ENCODE measurements around the gene FAM117B. TPM values are rescaled to one million over a fixed set of nuclear protein-coding genes. Genes with fewer than 3 reads are reported as not detected.
"Not testable (repeated sequence)": the region's sequence is repeated elsewhere in the genome, so short reads cannot be mapped to it uniquely, and the experiment has no call there.

Gene FAM117B
- total RNA-seq, 1 donor from 2014 or later: 7.8 TPM

DNA sequence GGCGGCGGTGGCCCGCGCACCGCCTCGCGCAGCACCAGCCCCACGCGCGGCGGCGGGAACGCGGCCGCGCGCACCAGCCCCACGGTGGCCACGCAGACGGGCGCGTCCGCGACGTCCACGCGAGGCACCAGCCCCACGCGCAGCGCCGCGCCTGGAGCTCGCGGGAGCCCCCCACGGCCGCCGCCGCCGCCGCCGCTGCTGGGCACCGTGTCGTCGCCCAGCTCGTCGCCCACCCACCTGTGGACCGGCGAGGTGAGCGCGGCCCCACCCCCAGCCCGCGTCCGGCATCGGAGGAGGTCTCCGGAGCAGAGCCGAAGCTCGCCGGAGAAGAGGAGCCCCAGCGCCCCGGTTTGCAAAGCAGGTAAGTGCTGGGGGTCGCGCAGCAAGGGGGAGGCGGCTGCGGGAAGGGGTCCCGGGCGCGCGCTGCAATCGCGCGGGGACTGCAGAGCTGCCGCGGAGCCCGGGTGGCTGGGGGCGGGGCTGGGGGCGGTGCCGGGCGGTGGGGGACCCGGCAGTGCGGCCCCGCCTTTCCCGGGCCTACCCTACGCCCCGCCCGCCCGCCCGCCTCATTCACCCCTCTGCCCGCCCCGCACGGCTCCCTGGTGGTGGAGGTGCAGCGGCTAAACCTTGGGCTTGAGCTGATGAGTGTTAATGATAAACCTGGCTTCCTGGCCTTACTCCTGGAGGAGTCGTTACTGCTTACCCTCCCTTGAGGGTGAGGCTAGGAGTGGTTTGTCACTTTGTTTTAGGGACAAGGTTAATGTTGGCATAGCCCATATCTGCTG is 851 bp downstream of the FAM117B start:
- ATAC-seq: peak; percentile 60
- DNase-seq (ENCODE audit: low spot score): peak; percentile 82
- intact Hi-C loops (cut with DNase I): no loop called here

DNA sequence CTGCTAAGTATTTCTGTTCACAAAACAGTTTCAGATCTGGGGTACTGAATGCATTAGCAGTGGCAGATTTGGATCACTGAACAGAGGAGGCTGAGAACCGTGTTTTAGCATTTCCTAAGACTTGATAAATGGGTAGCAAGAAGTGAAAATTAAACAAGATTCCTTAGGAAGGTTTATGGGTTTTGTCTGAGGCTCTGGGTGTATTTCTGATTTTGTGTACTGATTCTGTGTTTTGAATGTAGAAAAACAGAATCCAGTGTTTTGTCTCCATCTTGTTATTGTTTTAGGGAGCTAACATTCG is 1.4 kb downstream of the FAM117B start:
- no peak for ATAC-seq
- intact Hi-C loops (cut with DNase I): no loop called here
- no peak for DNase-seq (ENCODE audit: low spot score)

GRCh38 chr2:202638721-202639120 is 4.0 kb downstream of the FAM117B start:
- ATAC-seq: no peak
- DNase-seq (ENCODE audit: low spot score): no peak
- intact Hi-C loops (cut with DNase I): no loop called here

DNA sequence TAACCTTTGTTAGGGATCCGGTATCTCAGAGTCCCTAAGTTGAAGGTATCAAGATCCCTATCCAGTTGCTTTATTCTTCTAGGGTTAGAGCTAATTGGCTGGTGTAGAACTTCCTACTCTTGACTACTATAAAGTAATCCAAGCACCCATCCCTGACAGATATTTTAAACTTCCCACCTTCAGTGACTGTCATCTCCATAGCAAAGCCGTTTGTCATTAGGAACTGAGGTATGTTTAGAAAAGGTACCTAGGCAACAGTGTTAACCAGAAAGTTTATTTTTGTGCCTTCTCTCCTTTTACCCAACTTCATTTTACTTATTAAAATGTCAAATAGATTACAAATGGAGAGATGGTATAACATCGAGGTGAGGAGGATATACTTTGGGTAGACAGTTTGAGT is 4.5 kb downstream of the FAM117B start:
- ATAC-seq: no peak
- intact Hi-C loops (cut with DNase I): no loop called here
- no peak for DNase-seq (ENCODE audit: low spot score)

DNA sequence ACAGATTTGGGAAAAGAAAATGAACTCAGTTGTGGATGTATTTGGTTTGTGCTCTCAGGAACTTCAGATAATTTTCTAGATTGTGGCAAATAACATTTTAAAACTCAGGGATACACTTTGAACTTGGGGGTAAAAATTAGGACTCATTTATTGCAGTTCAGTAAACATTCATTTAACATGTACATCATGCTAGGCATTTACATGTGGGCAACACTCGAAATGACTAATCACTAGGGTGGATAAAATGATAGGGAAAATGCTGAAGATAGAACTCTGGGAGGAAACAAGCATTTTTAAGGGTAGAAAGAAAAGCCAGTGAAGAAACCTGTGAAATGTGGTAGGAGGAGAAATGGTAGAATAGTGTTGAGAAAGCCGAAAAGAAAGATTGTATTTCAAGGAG is 7.8 kb downstream of the FAM117B start:
- DNase-seq (ENCODE audit: low spot score): no peak
- intact Hi-C loops (cut with DNase I): no loop called here
- ATAC-seq: no peak

- ATAC-seq: no peak
- no peak for DNase-seq (ENCODE audit: low spot score)
- intact Hi-C loops (cut with DNase I): no loop called here
Observed at GRCh38 chr2:202643012-202643858, 8.5 kb downstream of the FAM117B start.

GRCh38 chr2:202652119-202652518 is 17.4 kb downstream of the FAM117B start:
- DNase-seq (ENCODE audit: low spot score) (no peak), ATAC-seq (no peak)
- intact Hi-C loops (cut with DNase I): no loop called here

DNA sequence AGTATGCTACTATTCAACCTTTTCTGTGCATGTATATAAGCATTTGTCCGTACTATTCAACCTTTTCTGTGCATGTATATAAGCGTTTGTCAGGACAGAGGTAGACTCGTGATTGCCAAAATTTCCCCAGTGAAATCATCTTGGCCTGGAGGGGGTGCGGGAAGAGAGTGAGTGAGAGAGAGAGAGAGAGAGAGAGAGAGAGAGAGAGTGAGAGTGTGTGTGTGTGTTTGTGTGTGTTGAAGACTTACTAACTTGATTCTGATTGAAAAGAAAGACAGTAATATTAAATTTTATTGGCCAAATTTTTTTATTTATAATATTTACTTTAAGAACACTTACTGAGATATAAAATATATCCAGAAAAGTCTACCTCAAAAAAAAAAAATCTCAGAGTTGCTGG is 19.1 kb downstream of the FAM117B start:
- intact Hi-C loops (cut with DNase I): loop anchor here (2.0 kb wide), 1 partner anchor 51 kb away; no protein-coding TSS in a partner anchor
- ATAC-seq (no peak), DNase-seq (ENCODE audit: low spot score) (no peak)

GRCh38 chr2:202657876-202658275 is 23.1 kb downstream of the FAM117B start:
- intact Hi-C loops (cut with DNase I): no loop called here
- DNase-seq (ENCODE audit: low spot score) (no peak), ATAC-seq (no peak)

- intact Hi-C loops (cut with DNase I): no loop called here
- ATAC-seq (no peak), DNase-seq (ENCODE audit: low spot score) (no peak)
Observed at GRCh38 chr2:202660796-202661195, 26.0 kb downstream of the FAM117B start.

GRCh38 chr2:202669841-202670240 is 35.1 kb downstream of the FAM117B start:
- DNase-seq (ENCODE audit: low spot score): no peak
- no peak for ATAC-seq
- intact Hi-C loops (cut with DNase I): no loop called here

DNA sequence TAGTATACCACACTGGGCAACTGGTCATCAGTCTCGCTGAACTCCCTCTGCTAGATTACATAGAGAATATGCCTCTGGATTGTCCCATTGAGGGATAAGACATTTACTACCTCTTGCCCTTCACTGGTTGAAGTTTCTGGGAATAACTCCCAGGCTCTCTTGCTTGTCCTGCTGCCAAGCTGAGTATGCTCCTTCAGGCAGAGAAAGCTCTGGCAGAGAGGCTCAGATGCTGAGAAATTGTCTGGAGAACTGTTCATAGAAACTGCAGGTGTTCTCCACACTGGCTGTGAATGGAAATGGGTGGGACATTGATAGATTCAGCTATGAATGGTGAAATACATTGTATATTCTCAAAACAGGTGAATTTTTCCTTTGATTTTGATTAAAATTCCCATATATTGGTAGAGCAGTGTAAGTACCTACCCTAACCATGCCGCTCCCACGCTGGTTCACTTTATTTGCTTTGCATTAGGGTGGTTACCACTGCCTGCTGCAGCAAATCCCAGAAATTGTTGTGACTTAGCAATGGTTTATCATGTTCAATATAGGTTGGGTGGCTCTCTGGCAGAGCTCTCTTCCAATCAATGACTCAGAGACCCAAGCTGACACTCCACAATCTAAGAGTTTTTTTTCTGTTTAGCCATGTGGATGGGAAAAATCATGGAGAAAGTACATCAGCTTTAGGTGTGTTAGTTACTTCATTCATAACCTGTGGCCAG is 36.7 kb downstream of the FAM117B start:
- DNase-seq (ENCODE audit: low spot score): no peak
- intact Hi-C loops (cut with DNase I): no loop called here
- ATAC-seq: no peak

DNA sequence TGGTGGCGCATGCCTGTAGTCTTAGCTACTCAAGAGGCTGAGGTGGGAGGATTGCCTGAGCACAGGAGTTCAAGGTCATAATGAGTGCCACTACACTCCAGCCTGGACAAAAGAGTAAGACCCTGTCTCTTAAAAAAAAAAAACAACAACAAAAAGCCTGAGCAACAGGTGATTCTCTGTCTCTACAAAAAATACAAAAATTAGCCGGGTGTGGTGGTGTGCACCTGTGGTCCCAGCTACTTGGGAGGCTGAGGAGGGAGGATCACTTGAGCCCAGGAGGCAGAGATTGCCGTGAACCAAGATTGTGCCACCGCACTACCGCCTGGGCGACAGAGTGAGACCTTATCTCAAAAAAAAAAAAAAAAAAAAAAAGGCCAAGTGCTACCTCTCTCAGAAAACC is 40.3 kb downstream of the FAM117B start:
- intact Hi-C loops (cut with DNase I); DNase-seq (ENCODE audit: low spot score); ATAC-seq: not testable (repeated sequence)

DNA sequence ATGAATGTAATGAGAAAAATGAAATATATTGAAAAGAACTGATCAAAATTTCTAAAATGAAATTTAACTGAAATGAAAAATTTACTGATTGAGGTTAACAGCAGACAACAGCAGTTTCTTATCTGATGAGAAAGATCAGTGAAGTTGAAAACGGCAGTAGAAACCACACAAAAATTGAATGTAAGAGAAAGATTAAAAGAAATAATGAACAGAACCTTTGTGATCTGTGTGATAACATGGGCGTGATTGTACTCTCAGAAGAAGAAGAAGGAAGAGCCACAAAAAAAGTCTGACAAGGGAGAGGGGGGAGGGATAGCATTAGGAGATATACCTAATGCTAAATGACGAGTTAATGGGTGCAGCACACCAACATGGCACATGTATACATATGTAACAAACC is 45.2 kb downstream of the FAM117B start:
- no peak for ATAC-seq
- intact Hi-C loops (cut with DNase I): no loop called here
- DNase-seq (ENCODE audit: low spot score): no peak

DNA sequence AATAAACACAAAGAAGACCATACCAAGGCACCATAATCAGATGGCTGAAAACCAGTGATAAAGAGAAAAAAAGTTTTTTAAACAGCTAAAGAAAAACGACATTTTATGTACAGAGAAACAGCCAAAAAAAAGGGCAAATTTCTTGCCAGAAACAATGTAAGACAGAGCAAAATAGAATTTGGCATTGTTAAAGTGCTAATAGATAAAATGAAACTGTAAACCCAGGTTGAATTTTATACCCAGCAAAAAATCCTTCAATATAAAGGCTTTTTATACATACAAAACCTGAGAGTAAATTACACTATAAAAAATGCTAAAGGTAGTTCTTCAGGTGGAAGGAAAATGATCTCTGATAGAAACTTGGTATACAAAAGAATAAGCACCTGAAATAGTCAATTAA is 45.7 kb downstream of the FAM117B start:
- intact Hi-C loops (cut with DNase I): no loop called here
- no peak for DNase-seq (ENCODE audit: low spot score)
- no peak for ATAC-seq

- no peak for ATAC-seq
- intact Hi-C loops (cut with DNase I): no loop called here
Observed at GRCh38 chr2:202681688-202682205, 47.0 kb downstream of the FAM117B start.

DNA sequence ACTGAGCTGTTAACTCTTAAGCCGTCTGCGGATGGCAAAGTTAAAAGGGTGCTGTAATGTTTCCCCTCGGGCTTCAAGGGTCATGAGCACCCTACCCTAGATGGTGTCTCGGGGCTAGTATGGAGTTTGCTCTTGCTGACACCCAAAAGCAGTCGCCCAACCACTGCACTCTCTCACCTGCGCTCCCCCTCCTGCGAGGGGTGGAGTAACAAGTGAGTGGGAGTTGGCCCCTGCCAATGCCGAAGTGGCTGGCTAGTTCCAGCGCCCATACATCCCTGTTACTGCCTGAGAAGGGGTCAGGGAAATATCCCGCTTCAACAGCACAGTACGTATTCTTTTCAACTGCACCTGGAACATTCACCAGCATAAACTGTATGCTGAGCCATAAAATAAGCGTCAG is 47.5 kb downstream of the FAM117B start:
- intact Hi-C loops (cut with DNase I): no loop called here

More at GRCh38 chr2:202681688-202682205, 47.0 kb downstream of the FAM117B start:
- no peak for DNase-seq (ENCODE audit: low spot score)

DNA sequence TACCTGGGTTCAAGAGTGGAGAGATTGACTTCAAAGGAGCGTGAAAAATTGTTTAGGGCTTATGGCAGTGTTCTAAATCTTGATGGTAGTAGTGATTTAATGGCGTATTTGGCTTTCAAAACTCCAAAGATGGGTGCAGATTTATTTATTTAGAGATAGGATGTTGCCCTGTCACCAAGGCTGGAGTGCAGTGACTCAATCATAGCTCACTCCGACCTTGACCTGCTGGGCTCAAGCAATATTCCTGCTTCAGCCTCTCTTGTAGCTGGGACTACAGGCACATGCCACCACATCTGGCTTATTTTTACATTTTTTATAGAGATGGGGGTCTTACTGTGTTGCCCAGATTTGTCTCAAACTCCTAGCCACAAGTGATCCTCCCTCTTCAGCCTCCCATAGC is 52.5 kb downstream of the FAM117B start:
- DNase-seq (ENCODE audit: low spot score): no peak
- intact Hi-C loops (cut with DNase I): no loop called here
- ATAC-seq: no peak

More for the DNA sequence above, 47.5 kb downstream of the FAM117B start:
- DNase-seq (ENCODE audit: low spot score) (no peak), ATAC-seq (no peak)

- intact Hi-C loops (cut with DNase I): no loop called here
Observed at GRCh38 chr2:202689459-202689858, 54.7 kb downstream of the FAM117B start.

DNA sequence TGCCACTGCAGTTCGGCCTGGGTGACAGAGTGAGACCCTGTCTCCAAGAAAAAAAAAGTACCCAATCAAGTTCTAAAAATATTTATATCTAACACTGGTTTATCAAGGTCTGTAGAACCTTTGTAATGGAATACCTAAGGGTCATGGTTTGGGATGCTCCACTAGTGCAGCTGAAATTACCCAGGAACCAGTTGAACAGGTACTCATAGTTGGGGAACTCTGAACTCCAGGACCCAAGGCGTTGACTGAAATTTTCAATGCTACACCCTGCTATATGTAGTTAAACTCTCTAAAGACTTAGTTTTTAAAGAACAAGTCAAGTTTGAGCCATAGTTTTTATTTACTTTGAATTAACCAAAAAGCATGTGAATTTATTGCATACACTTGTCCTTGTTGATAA is 55.1 kb downstream of the FAM117B start:
- intact Hi-C loops (cut with DNase I): no loop called here
- DNase-seq (ENCODE audit: low spot score) (no peak), ATAC-seq (no peak)

More at GRCh38 chr2:202689459-202689858, 54.7 kb downstream of the FAM117B start:
- DNase-seq (ENCODE audit: low spot score) (no peak), ATAC-seq (no peak)

Measured in sciatic nerve (tissue), 2 donors.